Kidney epithelial cell (primary cell): ENCODE measurements around the gene CYP4F22. TPM values are rescaled to one million over a fixed set of nuclear protein-coding genes. Genes with fewer than 3 reads are reported as not detected.
"Not testable (repeated sequence)": the region's sequence is repeated elsewhere in the genome, so short reads cannot be mapped to it uniquely, and the experiment has no call there.

Experiments
- DNase-seq: peaks from one replicate; pipeline ENCODE4 v3.0.0-alpha.2; 2010; ENCODE audit warnings: low read depth
- H3K27me3 ChIP-seq: 2 replicates; pipeline ENCODE4 v1.6.0; 2011; ENCODE audit warnings: low read length; ENCODE audit not compliant: control insufficient read depth, insufficient read depth
- H3K36me3 ChIP-seq: 2 replicates; pipeline ENCODE4 v1.5.1; 2011; ENCODE audit warnings: low read length; ENCODE audit not compliant: control insufficient read depth, insufficient read depth
- H3K4me3 ChIP-seq: 2 replicates; pipeline ENCODE4 v1.5.1; 2011; ENCODE audit warnings: low read depth, mild to moderate bottlenecking, control low read depth, low read length
- CTCF ChIP-seq: IDR thresholded peaks from 2 replicates; pipeline ENCODE4 v1.5.1; 2011; ENCODE audit warnings: mild to moderate bottlenecking, moderate library complexity, low read length, control low read depth, inconsistent platforms; ENCODE audit not compliant: insufficient read depth, poor library complexity, severe bottlenecking
- total RNA-seq: library from RNA; depleted of rRNA; stranded (reverse); fragments of >200 nt; gene quantifications from 2 replicates; pipeline ENCODE4 v1.2.3, GENCODE V29; 2015

Gene CYP4F22
- total RNA-seq, 1 donor from 2014 or later: not detected

GRCh38 chr19:15475611-15476010, 32.7 kb upstream of the CYP4F22 start:
- Histone ChIP-seq H3K36me3 (no peaks in the 10 kb centered on the region), H3K4me3 (no peak overlapping the region), H3K27me3 (peaks cover 6% of the 10 kb centered on the region)
- no peak for TF ChIP-seq CTCF
- DNase-seq: no peak

DNA sequence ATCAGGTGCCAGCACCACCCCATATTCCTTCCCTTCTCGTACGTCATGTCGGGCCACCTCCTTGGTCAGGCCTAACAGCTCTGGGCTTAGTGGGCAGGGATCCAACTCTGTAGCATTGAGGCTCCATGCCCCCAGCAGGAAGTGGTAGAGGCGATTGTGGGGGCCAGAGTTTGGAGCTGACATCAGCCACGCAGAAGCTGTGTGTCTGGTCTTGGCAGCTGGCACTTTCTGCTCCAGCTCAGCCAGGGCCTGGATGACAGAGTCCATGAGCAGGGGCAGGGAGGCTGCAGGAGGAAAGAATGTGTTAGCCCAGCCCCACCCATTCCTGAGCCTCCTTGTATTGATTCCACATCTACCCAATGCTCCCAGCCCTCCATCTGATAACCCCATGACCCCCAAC, 32.0 kb upstream of the CYP4F22 start:
- DNase-seq: no peak
- TF ChIP-seq CTCF: no peak
- Histone ChIP-seq H3K4me3 (no peak overlapping the region), H3K27me3 (peaks cover 5% of the 10 kb centered on the region), H3K36me3 (no peaks in the 10 kb centered on the region)

- H3K27me3 ChIP-seq: no peaks in the 10 kb centered on the region
- H3K4me3 ChIP-seq: no peak within 1 kb of the TSS
- H3K36me3 ChIP-seq: no peaks in the 10 kb centered on the region
- DNase-seq: no peak
- TF ChIP-seq CTCF: no peak
Measured at GRCh38 chr19:15479391-15480345, 28.7 kb upstream of the CYP4F22 start, which contains the start of gene PGLYRP2. Gene PGLYRP2, minus strand, starts transcription at chr19:15479501. Its CDS starts 130 bp downstream, at chr19:15479371.

GRCh38 chr19:15480996-15481395, 27.3 kb upstream of the CYP4F22 start:
- H3K36me3 ChIP-seq, H3K4me3 ChIP-seq, DNase-seq, H3K27me3 ChIP-seq: not testable (repeated sequence)

DNA sequence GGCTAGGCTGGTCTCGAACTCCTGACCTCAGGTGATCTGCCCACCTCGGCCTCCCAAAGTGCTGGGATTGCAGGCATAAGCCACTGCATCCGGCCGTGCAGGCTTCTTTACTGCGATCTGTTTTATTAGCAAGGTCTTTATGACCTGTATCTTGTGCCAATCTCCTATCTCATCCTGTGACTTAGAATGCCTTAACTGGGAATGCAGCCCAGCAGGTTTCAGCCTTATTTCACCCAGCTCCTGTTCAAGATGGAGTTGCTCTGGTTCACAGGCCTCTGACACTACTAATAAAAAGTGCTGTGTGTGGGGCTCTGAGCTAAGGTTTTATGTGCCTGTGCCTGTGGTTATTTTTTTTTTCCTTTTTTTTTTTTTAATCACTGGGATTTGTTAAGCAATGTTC, 22.6 kb upstream of the CYP4F22 start:
- not testable (repeated sequence) for H3K27me3 ChIP-seq, H3K36me3 ChIP-seq, DNase-seq, H3K4me3 ChIP-seq

- no peaks in the 10 kb centered on the region for H3K27me3 ChIP-seq
- H3K4me3 ChIP-seq: no peak overlapping the region
- no peak for DNase-seq
- H3K36me3 ChIP-seq: no peaks in the 10 kb centered on the region
- no peak for TF ChIP-seq CTCF
Measured at GRCh38 chr19:15487038-15487437, 21.3 kb upstream of the CYP4F22 start.
